Smooth muscle cell (in vitro differentiated cells): Measurements from ENCODE around the gene PTPRG. TPM values are rescaled to one million over a fixed set of nuclear protein-coding genes. Genes with fewer than 3 reads are reported as not detected.

Experiments
- DNase-seq: peaks from one replicate; lab custom pipeline; 2025; ENCODE audit not compliant: unreplicated experiment; lab: John Stamatoyannopoulos, UW
- H2AFZ ChIP-seq: fragments of 200-600 bp; sonication (generic); 2 replicates; pipeline ENCODE4 v1.6.0; 2016; ENCODE audit warnings: antibody characterized with exemption, low read depth, mild to moderate bottlenecking
- H3F3A ChIP-seq: fragments of 200-600 bp; sonication (generic); 2 replicates; pipeline ENCODE4 v1.6.0; 2017; ENCODE audit warnings: antibody characterized with exemption, low read depth
- H3K27ac ChIP-seq: fragments of 200-600 bp; sonication (generic); 2 replicates; pipeline ENCODE4 v1.5.1; 2016; ENCODE audit warnings: low read depth, mild to moderate bottlenecking
- H3K27me3 ChIP-seq: fragments of 200-600 bp; sonication (generic); 2 replicates; pipeline ENCODE4 v1.6.1; 2016; ENCODE audit warnings: low read depth, mild to moderate bottlenecking
- H3K36me3 ChIP-seq: fragments of 200-600 bp; sonication (generic); 2 replicates; pipeline ENCODE4 v1.5.1; 2016; ENCODE audit warnings: low read depth
- H3K4me1 ChIP-seq: fragments of 200-600 bp; sonication (generic); 2 replicates; pipeline ENCODE4 v1.5.1; 2016; ENCODE audit warnings: low read depth
- H3K4me2 ChIP-seq: fragments of 200-600 bp; sonication (generic); 2 replicates; pipeline ENCODE4 v1.6.0; 2016; ENCODE audit warnings: mild to moderate bottlenecking
- H3K4me3 ChIP-seq: fragments of 200-600 bp; sonication (generic); 2 replicates; pipeline ENCODE4 v1.5.1; 2016; ENCODE audit warnings: mild to moderate bottlenecking
- H3K79me2 ChIP-seq: fragments of 200-600 bp; sonication (generic); 2 replicates; pipeline ENCODE4 v1.6.0; 2016; ENCODE audit warnings: low read depth, mild to moderate bottlenecking
- H3K9ac ChIP-seq: fragments of 200-600 bp; sonication (generic); 2 replicates; pipeline ENCODE4 v1.6.0; 2016; ENCODE audit warnings: low read depth
- H3K9me3 ChIP-seq: fragments of 200-600 bp; sonication (generic); replicated peaks from 2 replicates; pipeline ENCODE4 v1.5.1; 2016; ENCODE audit warnings: low read depth
- H4K20me1 ChIP-seq: fragments of 200-600 bp; sonication (generic); 2 replicates; pipeline ENCODE4 v1.6.0; 2016; ENCODE audit warnings: low read depth
- CTCF ChIP-seq: fragments of 200-600 bp; sonication (generic); IDR thresholded peaks from 2 replicates; pipeline ENCODE4 v1.5.1; 2017; ENCODE audit warnings: borderline replicate concordance, mild to moderate bottlenecking, antibody characterized with exemption; ENCODE audit not compliant: insufficient read depth, poor library complexity, severe bottlenecking
- WGBS: methylation state at CpG from one replicate; pipeline ENCODE4 v1.1.7; 2016; ENCODE audit warnings: low lambda C conversion rate; 5-methylcytosine and 5-hydroxymethylcytosine counted together
- polyA plus RNA-seq: library from polyadenylated mRNA; unstranded; fragments of >200 nt; fragmentation: Nextera tagmentation; extraction: Ambion mirVana; gene quantifications from 2 replicates; pipeline ENCODE4 v1.2.1, GENCODE V29; 2016
- total RNA-seq: library from RNA; depleted of rRNA; stranded (reverse); fragments of >200 nt; gene quantifications from 2 replicates; pipeline ENCODE4 v1.2.3, GENCODE V29; 2014

PTPRG gene
- total and polyA plus RNA-seq, 2 experiments from 2014 or later, result 21.2 to 87.3 TPM

- no peaks in the 10 kb centered on the region for H3K79me2 ChIP-seq
- H3K4me3 ChIP-seq, result no peak overlapping the region
- no peaks in the 10 kb centered on the region for H3K27me3 ChIP-seq
- no peaks in the 10 kb centered on the region for H3K36me3 ChIP-seq
- no peak overlapping the region for H3K27ac ChIP-seq
- DNase-seq, result no peak
- no peaks in the 10 kb centered on the region for H3F3A ChIP-seq
- no peak overlapping the region for H2AFZ ChIP-seq
- H3K4me2 ChIP-seq, result no peak overlapping the region
- no peak for TF ChIP-seq CTCF
- 95% methylated on average over 1 of the region's 1 CpG for WGBS
- no peaks in the 10 kb centered on the region for H3K4me1 ChIP-seq
- H4K20me1 ChIP-seq, result no peaks in the 10 kb centered on the region
- no peak overlapping the region for H3K9ac ChIP-seq
- no peaks in the 10 kb centered on the region for H3K9me3 ChIP-seq
Observed at GRCh38 chr3:62153231-62153630, 591.9 kb downstream of the PTPRG start.

GRCh38 chr3:62154457-62155148 lies 593.2 kb downstream of the PTPRG start:
- WGBS, result 95% methylated on average over 13 of the region's 13 CpGs
- Histone ChIP-seq H3K4me1 (no peaks in the 10 kb centered on the region), H3K27ac (no peak overlapping the region), H3K36me3 (no peaks in the 10 kb centered on the region), H2AFZ (no peak overlapping the region), H3K9ac (no peak overlapping the region), H3K4me3 (no peak overlapping the region), H3K79me2 (no peaks in the 10 kb centered on the region), H3K4me2 (no peak overlapping the region), H3K27me3 (no peaks in the 10 kb centered on the region), H3F3A (no peaks in the 10 kb centered on the region), H3K9me3 (no peaks in the 10 kb centered on the region), H4K20me1 (no peaks in the 10 kb centered on the region)
- no peak for TF ChIP-seq CTCF
- DNase-seq, result no peak

- H3K79me2 ChIP-seq, result no peaks in the 10 kb centered on the region
- H3K4me1 ChIP-seq, result no peaks in the 10 kb centered on the region
- H3K36me3 ChIP-seq, result no peaks in the 10 kb centered on the region
- no peaks in the 10 kb centered on the region for H4K20me1 ChIP-seq
- no peak for TF ChIP-seq CTCF
- H3K9ac ChIP-seq, result no peak overlapping the region
- no peak overlapping the region for H3K4me2 ChIP-seq
- no peak overlapping the region for H3K27ac ChIP-seq
- H3K4me3 ChIP-seq, result no peak overlapping the region
- H2AFZ ChIP-seq, result no peak overlapping the region
- 98% methylated on average over 4 of the region's 4 CpGs for WGBS
- no peaks in the 10 kb centered on the region for H3K9me3 ChIP-seq
- no peaks in the 10 kb centered on the region for H3F3A ChIP-seq
- no peak for DNase-seq
- no peaks in the 10 kb centered on the region for H3K27me3 ChIP-seq
Observed at GRCh38 chr3:62159056-62159708, 597.8 kb downstream of the PTPRG start.

- Histone ChIP-seq H2AFZ (no peak overlapping the region), H3K27me3 (no peaks in the 10 kb centered on the region), H3K79me2 (no peaks in the 10 kb centered on the region), H3K4me3 (no peak overlapping the region), H3K36me3 (no peaks in the 10 kb centered on the region), H3K27ac (no peak overlapping the region), H3K9ac (no peak overlapping the region), H3K9me3 (no peaks in the 10 kb centered on the region), H3K4me2 (no peak overlapping the region), H3F3A (no peaks in the 10 kb centered on the region), H4K20me1 (no peaks in the 10 kb centered on the region), H3K4me1 (no peaks in the 10 kb centered on the region)
- TF ChIP-seq CTCF, result no peak
- DNase-seq, result no peak
- 90% methylated on average over 6 of the region's 6 CpGs for WGBS
Observed at GRCh38 chr3:62159709-62160092, 598.3 kb downstream of the PTPRG start.
